Measurements from ENCODE around the gene TGFBR3. TPM values are rescaled to one million over a fixed set of nuclear protein-coding genes. Genes with fewer than 3 reads are reported as not detected.

TGFBR3 gene
- total RNA-seq, 1 experiment from 2014 or later = 2.4 TPM

GRCh38 chr1:91889717-91890459, 3.9 kb upstream of the TGFBR3 start:
- Histone ChIP-seq H3K27ac (ENCODE audit: insufficient read length, low read depth, low read length) (no peak overlapping the region), H4K20me1 (ENCODE audit: control insufficient read depth, insufficient read depth, insufficient read length) (no peaks in the 10 kb centered on the region), H3K27me3 (ENCODE audit: insufficient read depth, low read length) (peaks cover 5% of the 10 kb centered on the region; the same call in 1 of the 2 replicates), H3K79me1 (ENCODE audit: insufficient read depth, low read depth, low read length, poor library complexity, severe bottlenecking) (no peaks in the 10 kb centered on the region), H3K4me1 (ENCODE audit: insufficient read depth, low read length) (no peaks in the 10 kb centered on the region), H2BK120ac (ENCODE audit: low read depth, low read length, poor library complexity, severe bottlenecking) (no peak overlapping the region), H3K9ac (ENCODE audit: extremely low read depth, insufficient read length, low read length) (no peak overlapping the region), H3K56ac (ENCODE audit: insufficient read length, low read depth, low read length) (no peak overlapping the region), H2AFZ (ENCODE audit: low read length) (no peak overlapping the region), H4K91ac (ENCODE audit: insufficient read length, low read depth, low read length) (no peak overlapping the region), H2AK5ac (ENCODE audit: insufficient read length, low read length) (no peak overlapping the region), H4K5ac (ENCODE audit: insufficient read length, low read depth, low read length) (no peak overlapping the region), H3K4ac (ENCODE audit: low read depth, low read length) (no peak overlapping the region), H2BK15ac (ENCODE audit: low read depth, low read length) (no peak overlapping the region), H3K14ac (ENCODE audit: insufficient read depth, low read length) (no peak overlapping the region), H2BK5ac (ENCODE audit: insufficient read length, low read length) (no peak overlapping the region), H2BK12ac (ENCODE audit: insufficient read length, low read depth, low read length) (no peak overlapping the region), H3K23ac (ENCODE audit: insufficient read length, low read depth, low read length) (no peak overlapping the region), H3K79me2 (ENCODE audit: insufficient read depth, low read length) (no peaks in the 10 kb centered on the region), H3K18ac (ENCODE audit: insufficient read length, low read depth, low read length) (no peak overlapping the region), H2BK20ac (ENCODE audit: low read depth, low read length, poor library complexity, severe bottlenecking) (no peak overlapping the region), H3T11ph (ENCODE audit: low read length) (no peak overlapping the region), H4K8ac (replicated peaks; ENCODE audit: insufficient read length, low read depth, low read length) (no peak overlapping the region), H3K4me2 (ENCODE audit: insufficient read depth, insufficient read length, low read length) (no peak overlapping the region), H3K23me2 (ENCODE audit: insufficient read length, low read depth, low read length, poor library complexity, severe bottlenecking) (peaks cover 13% of the 10 kb centered on the region), H3K9me3 (ENCODE audit: control insufficient read depth, low read depth, low read length) (no peaks in the 10 kb centered on the region)
- Mint-ChIP-seq H3K9me3 (peaks cover 0 to 2% of the 10 kb centered on the region in 2 experiments; a peak in 3 of 5 replicates), H3K36me3 (ENCODE audit: insufficient read depth in 1 of 3, low read depth in 3 of 3) (no peaks in the 10 kb centered on the region), H3K4me1 (peaks cover 16% of the 10 kb centered on the region in 2 experiments), H3K4me3 (no peak overlapping the region), H3K27me3 (ENCODE audit: low read depth) (peaks cover 27% of the 10 kb centered on the region), H3K27ac (no peak overlapping the region)
- no peak for TF ChIP-seq CTCF (conservative IDR thresholded peaks at IDR 0.05)
- no peak for DNase-seq
- no CpG with 5 or more reads among the region's 5 CpGs for WGBS (ENCODE audit: extremely low coverage, insufficient read length, low lambda C conversion rate)
